SHP77 (cell line): ENCODE measurements around the gene PCED1A.

Source experiments
- DNase-seq, 2 experiments: peaks; one replicate each; lab custom pipeline; 2025; lab: John Stamatoyannopoulos, UW

PCED1A gene, protein sequence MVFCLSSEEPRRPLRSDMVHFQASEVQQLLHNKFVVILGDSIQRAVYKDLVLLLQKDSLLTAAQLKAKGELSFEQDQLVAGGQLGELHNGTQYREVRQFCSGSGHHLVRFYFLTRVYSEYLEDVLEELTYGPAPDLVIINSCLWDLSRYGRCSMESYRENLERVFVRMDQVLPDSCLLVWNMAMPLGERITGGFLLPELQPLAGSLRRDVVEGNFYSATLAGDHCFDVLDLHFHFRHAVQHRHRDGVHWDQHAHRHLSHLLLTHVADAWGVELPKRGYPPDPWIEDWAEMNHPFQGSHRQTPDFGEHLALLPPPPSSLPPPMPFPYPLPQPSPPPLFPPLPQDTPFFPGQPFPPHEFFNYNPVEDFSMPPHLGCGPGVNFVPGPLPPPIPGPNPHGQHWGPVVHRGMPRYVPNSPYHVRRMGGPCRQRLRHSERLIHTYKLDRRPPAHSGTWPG

GRCh38 chr20:2840138-2840966, at the start of gene PCED1A, which contains the start of gene VPS16:
TSS of gene PCED1A (minus strand) at chr20:2840655. CDS start at chr20:2839912, 743 bp downstream.
TSS of gene VPS16 (plus strand) at chr20:2840745. CDS start at chr20:2840775, 30 bp downstream.
- peak; percentile 79 to 92 for DNase-seq

GRCh38 chr20:2889797-2890196, 49.3 kb upstream of the PCED1A start:
- no peak for DNase-seq

DNA sequence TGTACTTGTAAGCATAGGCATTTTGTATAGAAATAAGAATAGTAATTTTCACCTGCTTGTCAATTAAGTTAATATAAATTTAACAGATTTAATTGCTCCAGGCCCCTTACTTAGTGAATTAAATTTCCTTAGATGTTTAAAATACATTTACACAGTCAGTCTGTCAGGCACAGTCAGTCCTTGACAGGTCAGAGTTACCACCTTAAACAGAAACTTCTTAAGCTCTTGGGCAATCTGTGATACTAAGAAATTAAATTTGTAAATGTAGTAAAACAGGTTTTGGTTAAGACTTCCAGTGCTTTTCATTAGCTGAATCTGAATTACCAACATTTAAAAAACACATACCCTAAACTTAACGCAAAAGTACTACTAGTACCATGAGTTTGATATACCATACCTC, 48.8 kb upstream of the PCED1A start:
- no peak for DNase-seq

DNA sequence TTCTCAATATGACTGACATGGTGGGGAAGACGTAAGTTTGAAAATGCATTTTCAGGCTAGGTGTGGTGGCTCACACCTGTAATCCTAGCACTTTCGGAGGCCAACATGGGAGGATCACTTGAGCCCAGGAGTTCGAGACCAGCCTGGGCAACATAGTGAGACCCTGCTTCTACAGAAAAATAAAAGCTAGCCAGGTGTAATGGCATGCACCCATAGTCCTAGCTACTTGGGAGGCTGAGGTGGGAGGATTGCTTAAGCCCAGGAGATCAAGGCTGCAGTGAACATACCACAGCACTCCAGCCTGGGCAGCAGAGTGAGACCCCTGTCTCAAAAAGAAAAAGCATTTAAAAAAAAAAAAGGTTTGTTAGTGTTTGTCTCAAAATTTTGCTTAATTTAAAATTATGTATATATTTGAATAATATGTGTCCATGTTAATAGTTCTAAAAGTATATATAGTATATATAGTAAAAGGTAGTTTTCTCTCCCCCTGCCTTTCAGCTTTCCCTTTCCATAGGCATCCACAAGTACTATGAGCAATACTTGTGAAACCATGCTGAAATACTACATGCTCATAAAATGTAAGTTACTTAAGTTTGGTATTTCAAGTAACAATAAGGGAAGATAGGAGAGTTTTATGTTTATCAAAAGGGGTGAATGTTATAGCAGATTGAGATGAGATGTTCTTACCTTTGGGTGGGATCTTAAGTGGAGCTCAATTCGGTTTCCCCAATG, 47.9 kb upstream of the PCED1A start:
- DNase-seq, result no peak

DNA sequence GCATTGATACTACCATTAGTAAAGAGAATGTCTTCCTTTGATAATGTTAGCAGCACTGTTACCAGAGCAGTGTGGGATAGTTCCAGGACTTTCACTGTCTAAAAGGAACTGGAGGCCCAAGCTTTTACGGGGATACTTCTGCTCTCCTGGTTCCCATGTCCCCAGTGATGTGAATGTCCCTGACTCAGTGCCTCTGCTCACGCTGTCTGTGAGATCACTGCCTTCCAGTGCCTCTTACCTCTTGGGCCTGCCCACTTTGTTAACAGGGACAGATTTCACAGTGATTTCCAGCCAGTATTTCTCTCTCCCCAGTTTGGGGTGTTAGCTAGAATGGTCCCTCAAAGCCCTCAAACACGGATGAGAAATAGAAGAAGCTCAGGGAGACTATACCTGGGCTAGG, 47.3 kb upstream of the PCED1A start:
- DNase-seq, result no peak

GRCh38 chr20:2883726-2884637, 43.5 kb upstream of the PCED1A start:
- DNase-seq, result no peak

DNA sequence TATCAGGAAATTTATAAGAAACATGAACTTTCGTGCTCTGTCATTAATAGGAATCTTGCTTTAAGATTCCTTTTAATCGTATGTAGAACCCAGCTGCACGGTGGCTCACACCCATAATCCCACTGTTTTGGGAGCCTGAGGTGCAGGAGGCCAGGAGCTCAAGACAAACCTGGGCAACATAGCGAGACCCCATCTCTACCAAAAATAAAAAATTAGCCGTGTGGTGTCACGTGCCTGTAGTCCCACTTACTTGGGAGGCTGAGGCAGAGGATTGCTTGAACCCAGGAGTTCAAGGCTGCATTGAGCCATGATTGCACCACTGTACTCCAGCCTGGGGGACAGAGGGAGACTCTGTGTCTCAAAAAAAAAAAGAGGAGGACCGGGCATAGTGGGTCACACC, 40.2 kb upstream of the PCED1A start:
- no peak for DNase-seq

DNA sequence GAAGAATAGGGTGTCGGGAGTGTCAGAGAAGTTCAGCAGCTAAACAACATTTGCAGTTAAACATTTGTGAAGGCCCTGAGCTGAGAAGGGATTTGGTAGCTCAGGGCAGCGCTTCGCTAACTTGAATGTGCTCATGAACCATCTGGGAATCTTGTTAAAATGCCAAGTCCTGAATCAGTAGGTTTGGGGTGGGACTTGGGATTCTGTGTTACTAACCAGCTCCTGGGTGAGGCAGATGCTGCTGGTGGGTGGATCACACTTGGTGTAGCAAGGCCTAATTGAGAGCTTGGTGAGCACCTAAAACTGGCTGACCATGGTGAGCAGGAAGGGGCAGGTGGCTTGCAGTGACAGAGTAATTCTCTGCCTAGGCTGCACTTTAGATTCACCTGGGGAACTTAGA, 38.7 kb upstream of the PCED1A start:
- DNase-seq, result no peak

- DNase-seq, result no peak
These were observed 38.1 kb upstream of the PCED1A start for GRCh38 chr20:2878515-2878914.

DNA sequence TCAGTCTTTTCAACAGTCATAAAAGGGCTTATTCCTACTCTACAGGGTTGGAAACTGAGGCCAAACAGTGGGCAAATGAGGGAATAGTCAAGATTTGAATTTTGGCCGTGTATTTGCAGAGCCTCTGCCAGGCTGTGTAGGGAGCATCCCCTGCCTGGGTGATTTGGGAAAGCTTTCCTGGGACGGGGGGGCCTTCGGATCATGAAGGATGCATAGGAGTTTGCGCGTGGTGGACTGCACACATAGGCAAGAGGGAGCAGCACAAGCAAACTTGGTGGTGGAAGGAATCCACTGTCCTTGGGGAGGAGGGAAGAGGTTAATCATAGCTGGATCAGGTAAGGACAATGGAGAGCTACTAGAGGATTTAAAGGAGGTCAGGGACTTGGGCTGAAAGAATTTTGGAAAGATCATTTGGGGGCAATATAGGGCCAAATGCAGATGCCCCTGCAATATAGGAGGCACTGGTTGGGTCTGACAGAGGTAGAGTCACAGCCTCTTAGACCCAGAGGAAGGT, 35.3 kb upstream of the PCED1A start:
- DNase-seq, result no peak

GRCh38 chr20:2874456-2874855, 34.0 kb upstream of the PCED1A start:
- DNase-seq, result peak in 1 of 2 experiments; percentile 12

DNA sequence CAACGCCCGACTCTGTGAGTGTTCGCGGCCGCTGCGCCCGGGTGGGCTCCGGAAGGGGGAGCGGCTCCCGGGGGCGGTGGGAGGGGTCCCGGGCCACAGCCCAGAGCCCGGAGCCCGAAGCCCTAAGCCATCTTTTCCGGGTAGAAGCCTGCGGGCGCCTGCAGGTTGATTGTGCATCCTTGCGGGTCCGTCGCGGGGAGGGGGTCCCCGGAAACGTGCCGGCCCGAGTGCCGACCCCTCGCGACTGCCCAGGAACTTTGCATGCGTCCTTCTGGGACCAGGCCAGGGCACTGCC, 33.2 kb upstream of the PCED1A start:
- DNase-seq, result no peak

DNA sequence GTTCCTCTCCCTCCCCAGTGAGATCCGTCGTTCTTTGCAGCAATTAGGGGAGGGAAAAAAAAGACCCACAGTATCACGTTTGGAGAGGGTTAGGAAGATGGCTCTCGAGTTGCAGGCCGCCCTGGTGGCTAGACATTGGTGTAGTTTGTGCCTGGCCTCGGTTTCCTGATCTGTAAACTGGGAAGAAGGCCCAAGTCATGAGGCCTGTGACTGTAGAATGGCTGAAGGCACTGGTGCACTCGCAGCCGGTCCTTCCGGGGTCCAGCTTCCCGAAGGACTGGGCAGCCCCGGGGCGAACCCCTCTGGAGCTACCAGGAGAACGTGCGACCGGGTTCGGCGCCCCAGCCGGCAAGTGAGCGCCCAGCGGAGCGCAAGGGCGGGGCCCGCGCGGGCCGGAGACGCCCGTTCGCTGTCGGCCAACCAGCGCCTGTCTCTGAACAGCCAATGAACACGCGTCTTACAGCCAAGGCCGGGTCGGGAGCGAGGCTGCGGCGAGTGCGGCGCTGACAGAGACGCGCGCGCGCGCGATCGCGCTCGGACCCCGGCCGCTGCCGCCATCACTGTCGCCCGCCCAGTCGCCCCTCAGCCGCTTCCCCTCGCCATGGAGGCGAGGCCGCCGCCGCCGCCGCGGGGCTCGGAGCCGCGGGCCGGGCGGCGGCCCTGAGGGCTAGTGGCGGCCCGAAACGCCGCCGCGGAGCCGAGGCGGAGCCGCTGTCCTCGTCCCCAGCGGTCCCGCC, 32.7 kb upstream of the PCED1A start, which contains the start of gene PTPRA:
PTPRA (plus strand) TSS at position 472 of the 737 bp plus-strand sequence. CDS start 90,797 bp downstream, outside the sequence.
- DNase-seq, result peak; percentile 91 to 97

DNA sequence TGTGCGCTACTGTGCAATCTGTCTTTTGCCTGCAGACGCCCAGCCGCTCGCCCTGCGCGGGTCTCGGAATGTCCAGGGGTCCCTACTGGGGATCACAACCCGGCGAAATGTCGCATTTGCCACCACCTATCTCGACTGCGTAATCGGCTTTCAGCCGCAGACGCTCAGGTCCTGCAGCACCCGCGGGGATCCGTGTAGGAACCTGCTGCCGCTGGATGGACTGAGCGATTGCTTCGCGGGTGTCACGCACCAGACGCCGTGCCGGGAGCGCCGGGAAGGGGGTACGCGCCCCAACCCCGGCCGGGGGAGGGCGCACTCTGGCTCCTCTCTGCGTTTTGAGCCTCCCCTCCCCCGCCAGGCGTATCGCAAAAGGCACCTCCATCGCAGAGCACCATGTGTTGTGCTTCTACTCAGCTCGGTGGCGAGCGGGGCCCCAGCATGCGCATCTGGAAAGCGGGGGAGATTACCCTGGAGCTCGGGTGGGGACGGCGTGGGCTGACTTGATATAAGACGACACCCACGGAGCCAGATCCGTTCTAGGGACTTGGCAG, 32.1 kb upstream of the PCED1A start:
- DNase-seq, result peak; percentile 18 to 60

GRCh38 chr20:2871661-2872458, 31.4 kb upstream of the PCED1A start:
- DNase-seq, result no peak

DNA sequence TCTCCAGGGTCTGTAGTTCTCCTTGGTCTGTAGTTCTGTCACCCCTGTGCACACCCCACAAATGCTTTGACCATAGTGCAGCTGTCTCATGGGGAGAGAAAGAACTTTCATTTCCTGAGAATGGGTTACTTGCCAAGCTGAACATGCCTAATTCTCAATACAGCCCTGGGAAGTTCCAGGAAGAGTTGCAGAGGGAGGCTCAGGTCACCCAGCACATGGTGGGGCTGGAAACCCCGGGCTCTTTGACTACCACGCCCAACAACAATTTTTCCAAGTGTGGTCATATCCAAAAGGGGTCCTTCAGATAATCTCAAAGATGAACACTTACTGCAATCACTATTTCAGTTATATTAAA, 30.6 kb upstream of the PCED1A start:
- no peak for DNase-seq

DNA sequence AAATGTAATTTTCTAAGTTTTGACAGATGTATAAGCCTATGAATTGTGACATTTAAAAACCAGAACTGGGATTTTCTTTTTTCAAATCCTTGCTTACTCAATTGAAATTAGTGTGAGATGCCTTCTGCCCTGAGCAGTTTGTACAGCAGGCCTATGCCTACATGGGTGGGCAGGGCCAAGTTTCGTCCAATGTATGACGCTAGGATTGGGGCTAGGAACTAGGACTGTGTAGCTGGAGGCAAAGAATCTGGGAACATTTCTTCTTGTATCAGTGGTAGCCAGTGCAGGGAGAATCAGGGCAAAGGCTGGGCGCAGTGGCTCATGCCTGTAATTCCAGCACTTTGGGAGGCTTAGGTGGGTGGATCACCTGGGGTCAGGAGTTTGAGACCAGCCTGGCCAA, 28.9 kb upstream of the PCED1A start:
- DNase-seq, result no peak

DNA sequence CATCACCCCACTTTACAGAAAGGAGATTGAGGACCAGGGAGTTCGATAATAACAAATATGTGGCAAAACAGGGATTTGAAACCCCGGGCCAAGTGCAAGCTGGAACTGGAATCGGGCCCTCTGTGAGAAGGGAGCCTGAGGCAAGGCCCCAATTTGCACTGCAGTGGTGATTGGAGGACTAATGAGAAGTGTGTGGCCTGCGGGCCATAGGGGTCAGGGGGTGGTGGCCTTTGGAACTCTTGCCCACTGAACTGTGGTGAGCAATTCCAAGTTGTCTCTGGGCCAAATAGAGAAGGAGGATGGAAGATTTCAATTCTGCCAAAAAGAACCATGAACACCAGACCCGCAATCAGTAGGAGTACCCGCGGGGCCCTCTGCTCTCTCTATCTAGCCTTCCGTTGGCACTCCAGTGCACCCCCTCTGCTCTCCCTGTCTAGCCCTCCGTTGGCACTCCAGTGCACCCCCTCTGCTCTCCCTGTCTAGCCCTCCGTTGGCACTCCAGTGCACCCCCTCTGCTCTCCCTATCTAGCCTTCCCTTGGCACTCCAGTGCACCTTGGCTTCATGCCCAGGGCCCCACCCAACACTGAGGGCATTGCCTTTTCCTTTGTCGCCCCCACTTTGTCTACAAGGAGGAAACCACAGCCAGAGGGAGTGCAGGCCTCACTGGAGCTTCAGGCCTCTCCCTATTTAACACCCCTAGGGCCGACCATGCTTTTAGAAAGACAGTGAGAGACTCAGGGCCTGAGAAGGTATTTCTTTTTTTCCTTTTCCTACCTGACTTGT, 26.8 kb upstream of the PCED1A start:
- no peak for DNase-seq
